ENCODE data around the gene ATF2.

The ATF2 gene

DNA sequence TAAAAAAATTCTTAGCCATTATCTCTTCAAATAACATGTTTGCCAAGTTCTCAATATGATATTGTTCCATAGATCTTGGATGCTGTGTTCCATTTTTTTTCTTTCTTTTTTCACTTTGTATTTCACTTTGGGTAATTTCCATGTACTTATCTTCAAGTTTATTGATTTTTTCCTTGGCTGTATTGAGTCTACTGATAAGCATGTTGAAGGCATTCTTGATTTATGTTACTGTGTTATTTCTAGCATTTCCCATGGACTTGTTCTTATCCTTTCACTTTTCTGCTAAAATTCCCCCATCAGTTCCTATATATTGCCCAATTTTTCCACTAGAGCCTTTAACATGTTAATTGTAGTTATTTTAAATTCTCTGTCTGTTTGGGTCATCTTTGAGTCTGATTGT is 112.0 kb downstream of the ATF2 start:
- Mint-ChIP-seq H3K4me1 (ENCODE audit: low read depth in 2 of 2) (no peaks in the 10 kb centered on the region), H3K27me3 (no peaks in the 10 kb centered on the region), H3K36me3 (ENCODE audit: insufficient read depth) (peaks cover 3% of the 10 kb centered on the region), H3K9me3 (peaks cover 0 to 1% of the 10 kb centered on the region in 2 donors), H3K27ac (no peak overlapping the region), H3K4me3 (no peak overlapping the region)
- DNase-seq (no peak), ATAC-seq (replicated peaks) (no peak)

DNA sequence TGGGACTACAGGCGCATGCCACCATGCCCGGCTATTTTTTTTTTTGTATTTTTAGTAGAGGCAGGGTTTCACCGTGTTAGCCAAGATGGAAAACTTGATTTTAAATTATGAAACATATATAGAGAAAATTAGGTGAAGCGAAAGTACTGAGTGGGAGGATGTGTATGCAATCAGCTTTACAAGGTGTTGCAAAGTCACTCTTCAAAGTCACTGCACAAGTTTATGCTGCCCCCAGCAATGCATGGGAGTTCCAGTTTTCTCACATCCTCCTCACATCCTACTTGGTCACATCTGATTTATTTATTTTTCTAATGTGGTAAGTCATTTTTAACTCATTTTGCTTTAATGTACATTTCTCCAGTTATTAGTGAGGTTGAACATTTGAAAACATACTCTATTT is 113.7 kb downstream of the ATF2 start:
- H3K27me3 Mint-ChIP-seq: no peaks in the 10 kb centered on the region
- no peak for ATAC-seq (replicated peaks)
- H3K27ac Mint-ChIP-seq: no peak overlapping the region
- H3K9me3 Mint-ChIP-seq: peaks cover 0 to 1% of the 10 kb centered on the region in 2 donors
- DNase-seq: no peak
- peaks cover 3% of the 10 kb centered on the region for H3K36me3 Mint-ChIP-seq (ENCODE audit: insufficient read depth)
- H3K4me1 Mint-ChIP-seq (ENCODE audit: low read depth in 2 of 2): no peaks in the 10 kb centered on the region
- H3K4me3 Mint-ChIP-seq: no peak overlapping the region

DNA sequence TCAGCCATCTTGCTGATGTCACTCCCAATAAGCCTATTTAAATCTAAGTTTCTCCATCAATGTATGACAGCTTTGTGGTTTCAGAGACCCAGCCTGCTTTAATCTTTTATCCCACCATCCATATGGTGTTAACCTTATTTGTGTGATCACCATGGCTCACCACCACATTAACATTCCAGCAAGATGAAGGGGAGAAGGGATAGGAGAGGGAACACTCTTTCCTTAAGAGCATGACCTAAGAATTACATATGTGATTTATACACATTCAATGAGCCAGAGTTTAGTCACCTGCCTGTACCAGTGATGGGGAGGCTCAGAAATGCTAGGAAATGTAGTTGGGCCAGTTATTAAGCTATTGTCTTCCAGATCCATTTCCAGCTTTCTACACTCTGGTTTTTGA is 118.3 kb downstream of the ATF2 start:
- no peak for DNase-seq
- H3K36me3 Mint-ChIP-seq (ENCODE audit: insufficient read depth): peaks cover 6% of the 10 kb centered on the region

DNA sequence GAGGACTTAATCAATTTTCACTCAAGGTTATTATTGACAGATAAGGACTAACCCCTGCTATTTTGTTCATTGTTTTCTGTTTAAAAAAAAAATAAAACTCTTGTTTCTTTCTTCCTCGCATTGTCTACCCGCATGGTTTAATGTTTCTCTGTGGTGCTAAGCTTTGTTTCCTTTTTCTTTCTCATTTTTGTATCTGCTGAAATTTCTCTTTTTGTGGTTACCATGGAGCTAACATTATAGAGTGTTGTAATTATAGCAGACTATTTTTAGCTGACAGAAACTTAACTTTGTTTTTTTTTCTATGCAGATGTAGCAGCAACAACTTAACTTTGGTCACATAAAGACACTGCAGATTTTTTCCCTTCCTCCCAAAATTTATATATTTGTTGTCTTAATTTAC is 119.7 kb downstream of the ATF2 start:
- Mint-ChIP-seq H3K9me3 (peaks cover 0 to 1% of the 10 kb centered on the region in 2 donors), H3K4me1 (ENCODE audit: low read depth in 2 of 2) (peaks cover 0 to 1% of the 10 kb centered on the region in 2 donors), H3K4me3 (no peak overlapping the region), H3K27ac (no peak overlapping the region), H3K36me3 (ENCODE audit: insufficient read depth) (peaks cover 6% of the 10 kb centered on the region), H3K27me3 (no peaks in the 10 kb centered on the region)
- DNase-seq (no peak), ATAC-seq (replicated peaks) (no peak)

More for the DNA sequence above, 118.3 kb downstream of the ATF2 start:
- no peak for ATAC-seq (replicated peaks)
- no peak overlapping the region for H3K27ac Mint-ChIP-seq
- no peaks in the 10 kb centered on the region for H3K4me1 Mint-ChIP-seq (ENCODE audit: low read depth in 2 of 2)
- H3K4me3 Mint-ChIP-seq: no peak overlapping the region
- no peaks in the 10 kb centered on the region for H3K27me3 Mint-ChIP-seq
- peaks cover 0 to 1% of the 10 kb centered on the region in 2 donors for H3K9me3 Mint-ChIP-seq

DNA sequence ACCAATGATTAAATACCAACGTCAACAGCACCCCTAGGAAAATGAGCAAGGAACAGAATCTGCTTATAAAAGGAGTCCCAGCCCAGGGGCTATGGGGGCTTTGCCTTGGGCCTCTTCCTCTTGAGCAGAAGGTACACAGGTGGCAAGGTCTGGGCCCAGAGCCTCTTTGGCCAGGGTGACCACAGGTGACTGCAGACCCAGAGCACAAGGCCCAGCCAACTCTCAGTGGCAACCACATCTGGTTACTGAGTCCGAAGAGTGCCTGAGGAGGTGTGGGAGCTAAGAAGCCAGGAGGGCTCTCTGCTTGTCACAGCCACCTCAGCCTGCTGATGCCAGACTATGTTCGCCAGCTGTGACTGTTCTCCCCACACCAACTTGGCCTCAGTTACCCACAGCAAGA is 128.5 kb downstream of the ATF2 start:
- no peak overlapping the region for H3K4me3 Mint-ChIP-seq

DNA sequence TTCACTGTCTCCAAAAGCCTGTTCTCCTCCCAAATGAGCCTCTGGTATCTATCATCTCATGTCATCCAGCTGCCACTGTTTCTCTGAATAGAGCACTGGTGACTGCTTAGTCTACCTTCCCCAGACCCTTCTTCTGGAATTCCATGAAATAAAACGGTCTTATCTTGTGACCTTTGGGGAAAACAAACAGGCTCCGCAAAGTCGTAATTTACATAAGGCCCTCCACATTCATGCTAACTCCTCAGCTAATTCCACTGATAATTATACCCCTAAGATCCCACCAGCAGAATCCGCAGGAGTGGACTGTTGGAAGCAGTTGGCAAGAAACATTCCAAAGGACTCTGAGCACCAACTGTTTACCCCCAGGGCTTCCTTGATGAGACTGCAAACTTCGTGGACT is 129.0 kb downstream of the ATF2 start:
- Mint-ChIP-seq H3K36me3 (ENCODE audit: insufficient read depth) (no peaks in the 10 kb centered on the region), H3K9me3 (no peaks in the 10 kb centered on the region), H3K27me3 (no peaks in the 10 kb centered on the region), H3K4me3 (no peak overlapping the region), H3K27ac (peak overlapping the region in 1 of 2 donors; percentile 28), H3K4me1 (ENCODE audit: low read depth in 2 of 2) (peaks cover 3 to 8% of the 10 kb centered on the region in 2 donors)
- no peak for DNase-seq
- no peak for ATAC-seq (replicated peaks)

More for the DNA sequence above, 128.5 kb downstream of the ATF2 start:
- DNase-seq (no peak), ATAC-seq (replicated peaks) (no peak)
- Mint-ChIP-seq H3K9me3 (no peaks in the 10 kb centered on the region), H3K36me3 (ENCODE audit: insufficient read depth) (no peaks in the 10 kb centered on the region), H3K27me3 (no peaks in the 10 kb centered on the region), H3K27ac (no peak overlapping the region), H3K4me1 (ENCODE audit: low read depth in 2 of 2) (peaks cover 3 to 8% of the 10 kb centered on the region in 2 donors)

DNA sequence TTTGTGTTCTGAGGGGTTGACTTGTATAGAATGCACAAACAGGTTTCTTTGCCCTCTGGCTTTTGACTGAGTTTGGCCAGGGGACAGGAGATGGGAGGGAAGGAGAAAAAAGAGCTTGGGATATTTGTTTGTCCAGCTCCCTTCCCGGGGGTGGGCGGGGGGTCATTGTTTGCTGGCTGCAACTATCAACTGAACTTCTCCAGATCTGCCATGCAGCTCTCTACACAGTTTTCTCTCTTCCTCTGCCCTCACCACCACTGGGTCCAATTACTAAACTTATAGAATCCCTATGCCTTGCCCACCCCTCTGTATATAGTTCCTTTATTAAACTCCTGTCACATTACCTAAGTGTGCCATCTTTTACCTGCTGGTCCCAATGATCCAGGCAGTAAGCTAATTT is 130.1 kb downstream of the ATF2 start:
- ATAC-seq (replicated peaks) (no peak), DNase-seq (no peak)
- Mint-ChIP-seq H3K4me3 (no peak overlapping the region), H3K27me3 (no peaks in the 10 kb centered on the region), H3K9me3 (no peaks in the 10 kb centered on the region), H3K4me1 (ENCODE audit: low read depth in 2 of 2) (peaks cover 2 to 8% of the 10 kb centered on the region in 2 donors), H3K27ac (no peak overlapping the region), H3K36me3 (ENCODE audit: insufficient read depth) (no peaks in the 10 kb centered on the region)

DNA sequence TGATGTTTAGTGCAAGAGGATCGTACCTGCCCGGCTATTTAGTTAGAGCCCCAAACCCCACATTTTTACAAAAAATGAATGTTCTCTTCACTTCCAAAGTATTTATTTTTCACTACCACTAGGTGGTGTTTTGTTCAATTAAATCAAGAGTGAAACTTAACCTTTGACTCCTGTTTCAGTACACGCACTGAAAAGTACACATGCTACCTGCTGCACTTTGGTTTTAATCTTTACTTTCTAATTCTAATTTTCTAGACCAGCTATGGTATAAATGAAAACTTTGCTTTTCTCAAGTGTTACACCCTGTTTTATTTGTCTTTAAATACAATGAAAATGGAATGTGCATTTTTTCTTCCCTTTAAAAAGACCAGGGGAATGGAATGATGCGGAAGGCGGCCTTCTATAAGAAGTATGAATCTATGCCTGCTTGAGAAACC is 131.4 kb downstream of the ATF2 start:
- no peaks in the 10 kb centered on the region for H3K27me3 Mint-ChIP-seq
- no peak for DNase-seq
- H3K9me3 Mint-ChIP-seq: no peaks in the 10 kb centered on the region
- peak; percentile 55 for ATAC-seq (replicated peaks)
- peaks cover 2 to 8% of the 10 kb centered on the region in 2 donors for H3K4me1 Mint-ChIP-seq (ENCODE audit: low read depth in 2 of 2)
- no peak overlapping the region for H3K4me3 Mint-ChIP-seq
- no peaks in the 10 kb centered on the region for H3K36me3 Mint-ChIP-seq (ENCODE audit: insufficient read depth)
- H3K27ac Mint-ChIP-seq: no peak overlapping the region

DNA sequence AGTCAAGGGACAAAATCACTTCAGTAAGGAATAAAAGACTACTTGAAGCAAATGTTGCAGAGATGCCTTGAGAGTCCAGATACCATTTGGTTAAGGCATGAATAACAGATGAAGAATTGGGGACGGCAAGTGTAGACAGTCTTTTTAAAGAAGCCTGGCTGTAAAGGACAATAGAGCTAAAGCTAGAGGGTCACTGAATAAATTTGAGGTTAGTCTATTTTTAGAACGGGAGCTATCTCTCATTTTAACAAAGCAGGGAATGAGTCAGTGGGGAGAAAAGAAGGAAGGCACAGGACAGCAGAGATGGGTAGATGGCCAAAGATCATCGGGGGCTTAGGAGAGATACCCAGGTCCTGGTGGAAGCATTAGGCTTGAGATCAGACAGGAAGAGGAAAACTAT is 132.2 kb downstream of the ATF2 start:
- no peak overlapping the region for H3K4me3 Mint-ChIP-seq
- no peaks in the 10 kb centered on the region for H3K9me3 Mint-ChIP-seq
- H3K4me1 Mint-ChIP-seq (ENCODE audit: low read depth in 2 of 2): peaks cover 2 to 8% of the 10 kb centered on the region in 2 donors
- H3K36me3 Mint-ChIP-seq (ENCODE audit: insufficient read depth): no peaks in the 10 kb centered on the region
- no peak for DNase-seq
- H3K27me3 Mint-ChIP-seq: no peaks in the 10 kb centered on the region
- ATAC-seq (replicated peaks): no peak
- H3K27ac Mint-ChIP-seq: no peak overlapping the region

DNA sequence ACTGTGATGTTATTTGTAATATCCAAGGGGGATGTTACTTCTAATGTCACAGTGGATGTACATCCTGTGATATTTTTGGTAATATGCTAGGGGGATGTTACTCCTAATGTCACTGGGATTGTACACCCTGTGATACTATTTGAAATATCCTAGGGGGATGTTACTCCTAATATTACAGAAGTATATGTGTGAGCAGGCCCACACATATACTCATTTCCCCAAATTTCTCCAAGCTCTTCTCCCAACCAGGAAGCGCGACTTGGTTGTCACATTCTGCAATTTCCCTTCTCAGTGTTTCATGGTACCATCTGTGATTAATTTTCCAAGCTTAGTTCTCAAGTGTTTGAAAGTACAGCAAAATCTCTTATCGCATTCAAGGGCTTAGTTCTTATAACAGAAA is 133.3 kb downstream of the ATF2 start:
- Mint-ChIP-seq H3K9me3 (no peaks in the 10 kb centered on the region), H3K36me3 (ENCODE audit: insufficient read depth) (no peaks in the 10 kb centered on the region), H3K4me1 (ENCODE audit: low read depth in 2 of 2) (peaks cover 2 to 8% of the 10 kb centered on the region in 2 donors), H3K27me3 (no peaks in the 10 kb centered on the region), H3K4me3 (no peak overlapping the region), H3K27ac (no peak overlapping the region)
- ATAC-seq (replicated peaks) (no peak), DNase-seq (no peak)

DNA sequence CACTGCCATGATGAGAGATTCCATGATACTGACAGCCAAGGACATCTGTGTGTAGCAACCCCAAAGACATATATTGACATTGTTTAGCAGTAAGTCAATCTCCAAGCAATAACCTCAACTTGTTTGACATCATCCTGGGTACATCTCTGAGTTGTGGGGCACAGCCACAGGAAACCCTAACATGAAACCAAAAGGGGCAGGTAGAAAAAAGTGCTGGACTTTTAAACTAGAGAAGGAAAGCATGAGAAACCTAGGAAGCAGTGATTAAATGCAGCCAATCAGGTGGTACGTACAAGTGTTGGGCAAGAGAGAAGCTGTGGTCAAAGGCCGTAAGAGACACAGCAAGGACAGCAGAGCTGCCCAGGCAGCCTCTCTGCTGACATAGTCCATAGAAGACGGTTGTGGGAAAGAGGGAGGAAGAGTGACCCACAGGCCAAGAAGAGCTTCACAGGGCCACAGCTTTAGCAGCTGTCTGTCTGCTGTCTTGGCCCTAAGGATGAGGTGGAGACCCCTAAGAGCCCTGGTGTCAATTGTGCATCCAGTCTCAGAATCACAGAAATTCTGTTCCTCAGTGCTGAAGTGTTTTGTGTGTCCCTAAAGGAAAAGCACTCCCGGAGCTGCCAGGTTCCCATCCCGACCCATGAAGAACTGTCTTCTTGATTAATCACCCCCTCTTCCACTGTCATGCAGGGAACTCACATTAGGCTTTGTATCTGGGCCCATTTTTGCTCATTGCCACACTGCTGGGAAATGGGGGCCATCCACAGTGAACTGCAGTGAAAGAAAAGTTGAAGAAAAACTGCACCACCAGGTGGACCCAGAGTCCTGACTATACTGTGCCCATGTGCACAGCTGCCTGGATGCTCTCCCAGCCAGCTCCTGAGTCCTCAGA is 137.4 kb downstream of the ATF2 start:
- no peaks in the 10 kb centered on the region for H3K4me1 Mint-ChIP-seq (ENCODE audit: low read depth in 2 of 2)
- H3K4me3 Mint-ChIP-seq: no peak overlapping the region
- no peak for DNase-seq
- H3K27ac Mint-ChIP-seq: no peak overlapping the region
- H3K9me3 Mint-ChIP-seq: no peaks in the 10 kb centered on the region
- H3K27me3 Mint-ChIP-seq: no peaks in the 10 kb centered on the region
- H3K36me3 Mint-ChIP-seq (ENCODE audit: insufficient read depth): no peaks in the 10 kb centered on the region
- peak; percentile 26 for ATAC-seq (replicated peaks)

DNA sequence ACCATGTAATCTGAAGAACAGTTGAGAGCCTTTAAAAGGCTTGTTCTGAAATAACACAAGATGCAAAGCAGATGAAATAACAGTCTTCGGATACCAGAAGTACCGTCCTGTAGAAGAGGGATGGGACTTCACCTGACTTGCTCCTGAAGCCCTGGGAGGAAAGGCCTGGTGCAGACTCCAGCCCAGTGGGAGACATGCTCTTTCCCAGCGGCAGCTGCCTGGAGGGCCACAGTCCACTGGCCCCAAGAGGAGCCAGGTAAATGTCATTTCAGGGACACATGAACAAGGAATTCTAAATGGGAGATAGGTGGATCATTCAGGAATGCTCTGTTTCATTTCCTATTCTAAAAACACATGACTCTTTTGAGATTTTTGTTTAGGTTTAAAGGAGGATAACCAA is 140.2 kb downstream of the ATF2 start:
- no peak for ATAC-seq (replicated peaks)
- no peaks in the 10 kb centered on the region for H3K4me1 Mint-ChIP-seq (ENCODE audit: low read depth in 2 of 2)

DNA sequence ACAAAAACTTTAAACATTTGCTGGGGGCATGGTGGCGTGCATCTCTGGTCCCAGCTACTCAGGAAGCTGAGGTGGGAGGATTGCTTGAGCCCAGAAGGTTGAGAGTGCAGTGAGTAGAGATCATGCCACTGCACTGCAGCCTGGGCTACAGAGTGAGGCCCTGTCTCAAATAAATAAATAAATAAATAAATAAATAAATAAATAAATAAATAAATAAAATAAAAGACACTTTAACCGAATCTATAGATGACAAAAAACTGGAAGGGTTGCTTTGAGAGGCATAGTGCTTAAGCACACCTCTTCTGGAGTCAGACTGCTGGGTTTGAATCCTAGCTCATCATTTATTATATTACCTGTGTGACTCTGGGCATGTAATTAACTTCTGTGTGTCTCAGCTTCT is 141.6 kb downstream of the ATF2 start:
- DNase-seq (no peak), ATAC-seq (replicated peaks) (no peak)
- H3K27me3 Mint-ChIP-seq: no peaks in the 10 kb centered on the region
- no peaks in the 10 kb centered on the region for H3K36me3 Mint-ChIP-seq (ENCODE audit: insufficient read depth)
- H3K4me1 Mint-ChIP-seq (ENCODE audit: low read depth in 2 of 2): no peaks in the 10 kb centered on the region
- no peak overlapping the region for H3K27ac Mint-ChIP-seq
- H3K9me3 Mint-ChIP-seq: no peaks in the 10 kb centered on the region
- no peak overlapping the region for H3K4me3 Mint-ChIP-seq

More for the DNA sequence above, 140.2 kb downstream of the ATF2 start:
- Mint-ChIP-seq H3K27ac (no peak overlapping the region), H3K4me3 (no peak overlapping the region), H3K9me3 (no peaks in the 10 kb centered on the region), H3K36me3 (ENCODE audit: insufficient read depth) (no peaks in the 10 kb centered on the region), H3K27me3 (no peaks in the 10 kb centered on the region)
- DNase-seq: no peak

DNA sequence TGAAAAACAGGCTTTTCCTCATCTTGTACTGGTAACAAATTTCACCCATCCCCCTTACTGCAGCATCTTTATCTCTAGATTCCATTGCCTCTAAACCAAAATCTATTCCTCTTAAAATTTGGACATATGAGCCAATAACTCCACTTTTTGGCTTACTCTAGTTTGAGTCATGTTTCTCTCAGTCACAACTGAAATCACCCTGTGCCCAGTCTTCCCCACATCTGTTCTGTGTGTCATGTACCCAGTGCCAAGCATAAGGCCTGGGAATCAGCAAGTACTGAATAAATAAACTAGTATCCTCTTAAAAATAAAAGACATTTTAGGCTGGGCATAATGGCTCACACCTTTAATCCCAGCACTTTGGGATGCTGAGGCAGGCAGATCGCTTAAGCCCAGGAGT is 142.1 kb downstream of the ATF2 start:
- Mint-ChIP-seq H3K36me3 (ENCODE audit: insufficient read depth) (no peaks in the 10 kb centered on the region), H3K27ac (no peak overlapping the region), H3K4me1 (ENCODE audit: low read depth in 2 of 2) (no peaks in the 10 kb centered on the region), H3K9me3 (no peaks in the 10 kb centered on the region), H3K27me3 (no peaks in the 10 kb centered on the region), H3K4me3 (no peak overlapping the region)
- no peak for DNase-seq
- ATAC-seq (replicated peaks): no peak

All from effector memory CD8-positive, alpha-beta T cell (primary cell).